GM21619 (cell line): Measurements from ENCODE around the gene PEX11G.
"Not testable (repeated sequence)": the region's sequence is repeated elsewhere in the genome, so short reads cannot be mapped to it uniquely, and the experiment has no call there.

Source experiments
- ATAC-seq: cut with Tn5 transposase; IDR thresholded peaks from one replicate; pipeline ENCODE4 v1.9.1; 2021; ENCODE audit not compliant: unreplicated experiment

PEX11G gene

GRCh38 chr19:7441468-7442146 lies 47.2 kb downstream of the PEX11G start:
- no peak for ATAC-seq

GRCh38 chr19:7440188-7440975 lies 48.5 kb downstream of the PEX11G start:
- ATAC-seq = no peak

GRCh38 chr19:7435586-7435985 lies 53.2 kb downstream of the PEX11G start:
- ATAC-seq = no peak

GRCh38 chr19:7434391-7434790 lies 54.4 kb downstream of the PEX11G start:
- no peak for ATAC-seq

GRCh38 chr19:7433456-7433855 lies 55.4 kb downstream of the PEX11G start:
- ATAC-seq = not testable (repeated sequence)

- no peak for ATAC-seq
These were observed 59.1 kb downstream of the PEX11G start for GRCh38 chr19:7429638-7430282.

- no peak for ATAC-seq
These were observed 60.2 kb downstream of the PEX11G start for GRCh38 chr19:7428651-7429113.

- ATAC-seq = no peak
These were observed 60.9 kb downstream of the PEX11G start for GRCh38 chr19:7427944-7428343.

- ATAC-seq = no peak
These were observed 61.8 kb downstream of the PEX11G start for GRCh38 chr19:7426986-7427385.
